PC-9 (cell line): ENCODE data around the gene CD4. TPM values are rescaled to one million over a fixed set of nuclear protein-coding genes. Genes with fewer than 3 reads are reported as not detected.

ENCODE experiments used
- BruUV-seq: library from RNA; stranded (reverse); fragments of 400-500 nt; replicated peaks from 2 replicates; lab custom pipeline; 2021; lab: Mats Ljungman, UMichigan
- CTCF ChIA-PET: fragments of 300-600 bp; sonication (Branson Sonifier 250); formaldehyde crosslinking; loops from one replicate; lab custom pipeline; 2022; ENCODE audit warnings: antibody characterized with exemption; lab: Charles Lee
- POLR2A ChIA-PET: fragments of 300-600 bp; sonication (Branson Sonifier 250); formaldehyde crosslinking; loops from one replicate; lab custom pipeline; 2022; ENCODE audit warnings: antibody characterized with exemption; ENCODE audit not compliant: unreplicated experiment; lab: Charles Lee
- DNase-seq, 2 experiments: peaks; one replicate each; pipeline versions ENCODE4 v3.0.0 to v3.0.0-alpha.2; 2015 to 2022; ENCODE audit warnings: mixed read lengths in 1 of 2
- H2AFZ ChIP-seq: fragments of 200-600 bp; sonication (generic); 2 replicates; pipeline ENCODE4 v1.8.1; 2017; ENCODE audit warnings: antibody characterized with exemption
- H3F3A ChIP-seq: fragments of 200-600 bp; sonication (generic); 2 replicates; pipeline ENCODE4 v1.8.1; 2017; ENCODE audit warnings: antibody characterized with exemption, mild to moderate bottlenecking, low read depth; ENCODE audit not compliant: insufficient read depth
- H3K27ac ChIP-seq: fragments of 200-600 bp; sonication (generic); 2 replicates; pipeline ENCODE4 v1.6.1; 2016; ENCODE audit warnings: mixed run types
- H3K27me3 ChIP-seq: fragments of 200-600 bp; sonication (generic); 2 replicates; pipeline ENCODE4 v1.6.1; 2016; ENCODE audit warnings: low read depth, mixed run types; ENCODE audit not compliant: insufficient read depth
- H3K36me3 ChIP-seq: fragments of 200-600 bp; sonication (generic); 2 replicates; pipeline ENCODE4 v1.6.1; 2016; ENCODE audit warnings: low read depth, mixed run types
- H3K4me1 ChIP-seq: fragments of 200-600 bp; sonication (generic); replicated peaks from 2 replicates; pipeline ENCODE4 v1.6.1; 2016; ENCODE audit warnings: mixed run types; ENCODE audit not compliant: insufficient read depth
- H3K4me2 ChIP-seq: fragments of 200-600 bp; sonication (generic); 2 replicates; pipeline ENCODE4 v1.6.1; 2017; ENCODE audit warnings: mixed run types
- H3K4me3 ChIP-seq: fragments of 200-600 bp; sonication (generic); 2 replicates; pipeline ENCODE4 v1.6.1; 2016; ENCODE audit warnings: mixed run types
- H3K79me2 ChIP-seq: fragments of 200-600 bp; sonication (generic); 2 replicates; pipeline ENCODE4 v1.6.1; 2017; ENCODE audit warnings: low read depth, mixed run types
- H3K9me2 ChIP-seq: fragments of 200-600 bp; sonication (generic); 2 replicates; pipeline ENCODE4 v1.8.1; 2017; ENCODE audit warnings: mild to moderate bottlenecking; ENCODE audit not compliant: insufficient read depth
- H3K9me3 ChIP-seq: fragments of 200-600 bp; sonication (generic); 2 replicates; pipeline ENCODE4 v1.8.1; 2016; ENCODE audit warnings: low read depth; ENCODE audit not compliant: insufficient read depth
- H4K20me1 ChIP-seq: fragments of 200-600 bp; sonication (generic); 2 replicates; pipeline ENCODE4 v1.8.1; 2017; ENCODE audit not compliant: insufficient read depth
- EZH2 ChIP-seq: fragments of 200-600 bp; sonication (generic); IDR thresholded peaks from 2 replicates; pipeline ENCODE4 v1.8.0; 2017; ENCODE audit warnings: antibody characterized with exemption, low read depth
- intact Hi-C: fragments of 100-400 bp; cut with micrococcal nuclease; formaldehyde crosslinking; loops from one replicate; pipeline ENCODE4 v1.10.0; 2022; ENCODE audit not compliant: unreplicated experiment
- total RNA-seq: library from RNA; stranded (reverse); gene quantifications from 2 replicates; pipeline ENCODE4 v1.2.3, GENCODE V29; 2021
- TF ChIP-seq, protein P1 (sequence below): fragments of 200-600 bp; sonication (generic); conservative IDR thresholded peaks from 2 replicates; pipeline ENCODE4 v1.6.1; 2017; ENCODE audit warnings: mixed run types, antibody characterized with exemption, mild to moderate bottlenecking, moderate library complexity

CD4 gene
- total RNA-seq, 1 experiment from 2014 or later: 1.0 TPM

DNA sequence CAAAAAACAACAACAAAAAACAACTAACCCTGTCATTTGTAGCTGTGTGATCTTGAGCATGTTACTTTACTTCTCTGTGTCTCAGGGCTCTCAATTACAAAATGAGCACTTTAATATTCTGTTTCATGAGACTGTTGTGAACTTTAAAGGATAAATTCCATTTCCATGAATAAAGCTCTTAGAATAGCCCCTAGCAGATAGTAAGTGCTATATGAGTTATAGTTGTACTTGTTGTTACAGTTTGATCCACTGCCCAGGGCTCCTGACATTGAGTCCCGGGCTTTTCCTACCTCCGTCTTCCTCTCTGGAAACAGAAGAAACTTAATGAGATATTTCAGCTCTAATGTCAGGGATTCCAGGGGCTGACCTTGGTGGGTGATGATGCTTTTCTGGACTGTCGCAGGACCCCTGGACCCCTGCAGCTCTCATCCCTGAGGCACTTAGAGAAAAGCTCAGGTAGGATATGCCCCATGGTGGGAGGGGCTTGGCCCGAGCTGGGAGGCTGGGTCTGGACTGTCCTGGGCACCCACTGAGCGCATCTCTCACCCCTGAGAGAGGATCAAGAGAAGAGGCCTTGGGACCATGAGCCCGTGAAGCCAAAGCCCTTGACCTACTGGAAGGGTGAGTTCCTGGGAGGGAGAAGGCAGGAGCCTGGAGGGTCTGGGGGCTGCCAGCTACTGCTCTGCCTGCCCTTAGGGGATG, 44.0 kb downstream of the CD4 start:
- no TSS peak for BruUV-seq
- no peaks in the 10 kb centered on the region for H3K4me1 ChIP-seq
- DNase-seq: no peak
- CTCF ChIA-PET: interaction anchor here (0.5 kb wide), 2 partner anchors 151 to 188 kb away, joined by 4 read pairs; no protein-coding TSS in a partner anchor
- H3K9me3 ChIP-seq: no peaks in the 10 kb centered on the region
- no peaks in the 10 kb centered on the region for H3K36me3 ChIP-seq
- POLR2A ChIA-PET: interaction anchor here (0.6 to 0.7 kb wide), 2 partner anchors 11 to 90 kb away, joined by 5 to 7 read pairs; no protein-coding TSS in a partner anchor
- no peaks in the 10 kb centered on the region for H3K79me2 ChIP-seq
- H4K20me1 ChIP-seq: no peaks in the 10 kb centered on the region
- peaks cover 47% of the 10 kb centered on the region for H3K27me3 ChIP-seq
- no peak overlapping the region for H3K4me3 ChIP-seq
- H3K9me2 ChIP-seq: no peaks in the 10 kb centered on the region
- H2AFZ ChIP-seq: no peak overlapping the region
- intact Hi-C loops: no loop called here
- H3K27ac ChIP-seq: no peak overlapping the region
- H3F3A ChIP-seq: no peaks in the 10 kb centered on the region
- no peak for TF ChIP-seq EZH2
- TF ChIP-seq, protein P1, sequence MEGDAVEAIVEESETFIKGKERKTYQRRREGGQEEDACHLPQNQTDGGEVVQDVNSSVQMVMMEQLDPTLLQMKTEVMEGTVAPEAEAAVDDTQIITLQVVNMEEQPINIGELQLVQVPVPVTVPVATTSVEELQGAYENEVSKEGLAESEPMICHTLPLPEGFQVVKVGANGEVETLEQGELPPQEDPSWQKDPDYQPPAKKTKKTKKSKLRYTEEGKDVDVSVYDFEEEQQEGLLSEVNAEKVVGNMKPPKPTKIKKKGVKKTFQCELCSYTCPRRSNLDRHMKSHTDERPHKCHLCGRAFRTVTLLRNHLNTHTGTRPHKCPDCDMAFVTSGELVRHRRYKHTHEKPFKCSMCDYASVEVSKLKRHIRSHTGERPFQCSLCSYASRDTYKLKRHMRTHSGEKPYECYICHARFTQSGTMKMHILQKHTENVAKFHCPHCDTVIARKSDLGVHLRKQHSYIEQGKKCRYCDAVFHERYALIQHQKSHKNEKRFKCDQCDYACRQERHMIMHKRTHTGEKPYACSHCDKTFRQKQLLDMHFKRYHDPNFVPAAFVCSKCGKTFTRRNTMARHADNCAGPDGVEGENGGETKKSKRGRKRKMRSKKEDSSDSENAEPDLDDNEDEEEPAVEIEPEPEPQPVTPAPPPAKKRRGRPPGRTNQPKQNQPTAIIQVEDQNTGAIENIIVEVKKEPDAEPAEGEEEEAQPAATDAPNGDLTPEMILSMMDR: no peak
- H3K4me2 ChIP-seq: no peak overlapping the region

DNA sequence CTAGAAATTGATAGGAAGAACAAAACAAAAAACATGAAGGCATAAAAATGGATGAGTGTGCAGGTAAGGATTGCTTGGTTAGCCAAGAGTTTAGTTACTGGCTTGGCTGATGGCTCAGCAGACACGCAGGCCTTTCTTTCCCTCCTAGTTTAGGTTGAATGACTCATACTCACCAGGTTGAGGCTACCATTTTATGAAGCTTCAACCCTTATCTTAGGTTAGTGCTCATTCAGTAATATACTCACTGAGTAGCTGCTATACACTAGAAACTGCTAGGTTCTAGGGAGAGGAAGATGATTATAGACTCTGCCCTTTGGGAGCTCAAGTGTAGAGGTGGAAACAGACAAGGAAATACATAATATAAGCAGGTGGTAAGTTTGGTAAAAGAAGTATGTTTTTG, 44.9 kb downstream of the CD4 start:
- Histone ChIP-seq H4K20me1 (no peaks in the 10 kb centered on the region), H3K27ac (no peak overlapping the region), H3F3A (no peaks in the 10 kb centered on the region), H3K4me2 (no peak overlapping the region), H3K9me2 (no peaks in the 10 kb centered on the region), H3K9me3 (no peaks in the 10 kb centered on the region), H3K36me3 (no peaks in the 10 kb centered on the region), H3K27me3 (peaks cover 38% of the 10 kb centered on the region), H3K79me2 (no peaks in the 10 kb centered on the region), H3K4me1 (no peaks in the 10 kb centered on the region), H2AFZ (no peak overlapping the region), H3K4me3 (no peak overlapping the region)
- POLR2A ChIA-PET: no interaction called here
- CTCF ChIA-PET: interaction anchor here (0.5 to 1.5 kb wide), 6 partner anchors 17 to 1241 kb away, joined by 3 to 8 read pairs (median 3); partner anchors contain the start of gene USP5
- no peak for DNase-seq
- no peak for TF ChIP-seq EZH2
- TF ChIP-seq, protein P1: no peak
- BruUV-seq: no TSS peak
- intact Hi-C loops: no loop called here

DNA sequence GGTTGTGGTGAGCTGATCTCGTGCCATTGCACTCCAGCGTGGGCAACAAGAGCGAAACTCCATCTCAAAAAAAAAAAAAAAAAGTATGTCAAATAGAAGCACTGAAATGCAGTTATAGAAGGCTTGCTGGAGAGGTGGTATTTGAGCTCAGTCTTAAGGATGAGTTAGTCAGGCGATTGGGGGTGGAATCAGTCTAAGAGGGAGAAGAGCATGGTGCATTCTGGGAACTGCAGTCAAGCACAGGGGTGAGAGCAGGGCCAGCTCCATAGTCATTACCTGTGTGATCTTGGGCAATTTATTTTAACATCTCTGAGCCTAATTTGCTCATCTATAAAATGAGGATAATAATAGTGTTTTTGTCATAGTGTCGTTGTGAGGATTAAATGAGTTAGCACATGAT, 45.5 kb downstream of the CD4 start:
- H3K9me2 ChIP-seq: no peaks in the 10 kb centered on the region
- no peak for DNase-seq
- CTCF ChIA-PET: interaction anchor here (0.6 to 1.5 kb wide), 6 partner anchors 17 to 499 kb away, joined by 3 to 8 read pairs (median 4); partner anchors contain the start of gene USP5
- no peak overlapping the region for H2AFZ ChIP-seq
- no peaks in the 10 kb centered on the region for H3K36me3 ChIP-seq
- no peak overlapping the region for H3K27ac ChIP-seq
- TF ChIP-seq EZH2: no peak
- TF ChIP-seq, protein P1: no peak
- H3K27me3 ChIP-seq: peaks cover 32% of the 10 kb centered on the region
- POLR2A ChIA-PET: no interaction called here
- no peaks in the 10 kb centered on the region for H3K9me3 ChIP-seq
- BruUV-seq: no TSS peak
- intact Hi-C loops: loop anchor here (1.0 kb wide), 1 partner anchor 82 kb away; the partner anchor contains the start of gene MLF2
- H3K79me2 ChIP-seq: no peaks in the 10 kb centered on the region
- no peaks in the 10 kb centered on the region for H4K20me1 ChIP-seq
- H3K4me2 ChIP-seq: no peak overlapping the region
- H3K4me3 ChIP-seq: no peak overlapping the region
- peaks cover 3% of the 10 kb centered on the region; the same call in 1 of the 2 replicates for H3F3A ChIP-seq
- H3K4me1 ChIP-seq: no peaks in the 10 kb centered on the region
